ENCODE results near the gene SH3PXD2A. TPM values are rescaled to one million over a fixed set of nuclear protein-coding genes. Genes with fewer than 3 reads are reported as not detected.

The SH3PXD2A gene
- total RNA-seq, 1 donor from 2014 or later = 17.3 TPM

GRCh38 chr10:103668351-103669242 is 186.8 kb downstream of the SH3PXD2A start:
- Histone ChIP-seq H3K4me3 (ENCODE audit: insufficient read depth, low read depth, low read length) (no peak overlapping the region), H2AFZ (ENCODE audit: low read depth, low read length) (no peak overlapping the region)
- H3K27ac Mint-ChIP-seq (ENCODE audit: unreplicated experiment) = peak overlapping the region; percentile 72

GRCh38 chr10:103667356-103667755 is 188.0 kb downstream of the SH3PXD2A start:
- Histone ChIP-seq H3K9me3 (ENCODE audit: insufficient read depth, low read depth, low read length) (no peaks in the 10 kb centered on the region), H3K79me2 (ENCODE audit: insufficient read depth, low read length) (peaks cover 7% of the 10 kb centered on the region), H3K27ac (ENCODE audit: low read depth, low read length) (no peak overlapping the region), H2AFZ (ENCODE audit: low read depth, low read length) (no peak overlapping the region), H3K4me3 (ENCODE audit: insufficient read depth, low read depth, low read length) (no peak overlapping the region), H3K4me1 (ENCODE audit: insufficient read depth, low read length) (peaks cover 6% of the 10 kb centered on the region), H3K27me3 (ENCODE audit: insufficient read depth, low read length) (no peaks in the 10 kb centered on the region), H3K4me2 (ENCODE audit: low read length) (no peak overlapping the region), H3K36me3 (ENCODE audit: insufficient read depth, low read length) (no peaks in the 10 kb centered on the region), H3K9ac (ENCODE audit: low read length) (no peak overlapping the region), H4K20me1 (ENCODE audit: insufficient read depth, low read length) (no peaks in the 10 kb centered on the region)
- peaks cover 24% of the 10 kb centered on the region for H3K36me3 Mint-ChIP-seq (ENCODE audit: low read depth, unreplicated experiment)
- no peak overlapping the region for H3K27ac Mint-ChIP-seq (ENCODE audit: unreplicated experiment)
- peaks cover 15% of the 10 kb centered on the region for H3K4me1 Mint-ChIP-seq (ENCODE audit: low read depth, unreplicated experiment)
- H3K4me3 Mint-ChIP-seq (ENCODE audit: unreplicated experiment) = no peak overlapping the region
- TF ChIP-seq EZH2 (IDR thresholded peaks at IDR 0.05; ENCODE audit: insufficient read depth, low read length) (no peak), CTCF (IDR thresholded peaks at IDR 0.05; ENCODE audit: insufficient read depth, low read depth, low read length) (no peak)
- DNase-seq (ENCODE audit: low read depth) (no peak), FAIRE-seq (no peak)
- H3K9me3 Mint-ChIP-seq (ENCODE audit: unreplicated experiment) = no peaks in the 10 kb centered on the region
- peaks cover 4% of the 10 kb centered on the region for H3K27me3 Mint-ChIP-seq (ENCODE audit: low read depth, unreplicated experiment)

More at GRCh38 chr10:103668351-103669242, 186.8 kb downstream of the SH3PXD2A start:
- Mint-ChIP-seq H3K4me3 (ENCODE audit: unreplicated experiment) (no peak overlapping the region), H3K4me1 (ENCODE audit: low read depth, unreplicated experiment) (peaks cover 15% of the 10 kb centered on the region), H3K36me3 (ENCODE audit: low read depth, unreplicated experiment) (peaks cover 22% of the 10 kb centered on the region), H3K9me3 (ENCODE audit: unreplicated experiment) (no peaks in the 10 kb centered on the region), H3K27me3 (ENCODE audit: low read depth, unreplicated experiment) (peaks cover 4% of the 10 kb centered on the region)
- peak overlapping the region; percentile 40 for H3K9ac ChIP-seq (ENCODE audit: low read length)
- peaks cover 6% of the 10 kb centered on the region for H3K4me1 ChIP-seq (ENCODE audit: insufficient read depth, low read length)
- DNase-seq (ENCODE audit: low read depth) = no peak
- H3K4me2 ChIP-seq (ENCODE audit: low read length) = peak overlapping the region; percentile 66
- no peaks in the 10 kb centered on the region for H3K9me3 ChIP-seq (ENCODE audit: insufficient read depth, low read depth, low read length)
- TF ChIP-seq EZH2 (IDR thresholded peaks at IDR 0.05; ENCODE audit: insufficient read depth, low read length) (no peak), CTCF (IDR thresholded peaks at IDR 0.05; ENCODE audit: insufficient read depth, low read depth, low read length) (no peak)
- H3K79me2 ChIP-seq (ENCODE audit: insufficient read depth, low read length) = no peaks in the 10 kb centered on the region
- no peak for FAIRE-seq
- no peak overlapping the region for H3K27ac ChIP-seq (ENCODE audit: low read depth, low read length)
- H3K27me3 ChIP-seq (ENCODE audit: insufficient read depth, low read length) = no peaks in the 10 kb centered on the region
- H3K36me3 ChIP-seq (ENCODE audit: insufficient read depth, low read length) = no peaks in the 10 kb centered on the region
- no peaks in the 10 kb centered on the region for H4K20me1 ChIP-seq (ENCODE audit: insufficient read depth, low read length)

- peaks cover 15% of the 10 kb centered on the region for H3K4me1 Mint-ChIP-seq (ENCODE audit: low read depth, unreplicated experiment)
- FAIRE-seq = no peak
- H3K9ac ChIP-seq (ENCODE audit: low read length) = no peak overlapping the region
Observed at GRCh38 chr10:103666762-103667150, 188.6 kb downstream of the SH3PXD2A start.

More at GRCh38 chr10:103666762-103667150, 188.6 kb downstream of the SH3PXD2A start:
- H3K36me3 ChIP-seq (ENCODE audit: insufficient read depth, low read length) = no peaks in the 10 kb centered on the region
- Mint-ChIP-seq H3K9me3 (ENCODE audit: unreplicated experiment) (no peaks in the 10 kb centered on the region), H3K36me3 (ENCODE audit: low read depth, unreplicated experiment) (peaks cover 20% of the 10 kb centered on the region), H3K27me3 (ENCODE audit: low read depth, unreplicated experiment) (peaks cover 4% of the 10 kb centered on the region), H3K4me3 (ENCODE audit: unreplicated experiment) (no peak overlapping the region), H3K27ac (ENCODE audit: unreplicated experiment) (no peak overlapping the region)
- no peaks in the 10 kb centered on the region for H4K20me1 ChIP-seq (ENCODE audit: insufficient read depth, low read length)
- no peak overlapping the region for H3K4me3 ChIP-seq (ENCODE audit: insufficient read depth, low read depth, low read length)
- DNase-seq (ENCODE audit: low read depth) = no peak
- no peak for TF ChIP-seq EZH2 (IDR thresholded peaks at IDR 0.05; ENCODE audit: insufficient read depth, low read length)
- TF ChIP-seq CTCF (IDR thresholded peaks at IDR 0.05; ENCODE audit: insufficient read depth, low read depth, low read length) = no peak
- no peaks in the 10 kb centered on the region for H3K9me3 ChIP-seq (ENCODE audit: insufficient read depth, low read depth, low read length)
- H2AFZ ChIP-seq (ENCODE audit: low read depth, low read length) = no peak overlapping the region
- no peak overlapping the region for H3K27ac ChIP-seq (ENCODE audit: low read depth, low read length)
- peaks cover 10% of the 10 kb centered on the region for H3K79me2 ChIP-seq (ENCODE audit: insufficient read depth, low read length)
- no peak overlapping the region for H3K4me2 ChIP-seq (ENCODE audit: low read length)
- no peaks in the 10 kb centered on the region for H3K27me3 ChIP-seq (ENCODE audit: insufficient read depth, low read length)
- peaks cover 9% of the 10 kb centered on the region for H3K4me1 ChIP-seq (ENCODE audit: insufficient read depth, low read length)
